ENCODE measurements around the gene HHAT. TPM values are rescaled to one million over a fixed set of nuclear protein-coding genes. Genes with fewer than 3 reads are reported as not detected.
"Not testable (repeated sequence)": the region's sequence is repeated elsewhere in the genome, so short reads cannot be mapped to it uniquely, and the experiment has no call there.

The HHAT gene
- total RNA-seq, 1 donor from 2014 or later, result 13.7 TPM

- TF ChIP-seq CTCF (conservative IDR thresholded peaks at IDR 0.05; ENCODE audit: low read depth, low read length), result no peak
- DNase-seq (ENCODE audit: low read depth), result peak; percentile 4
- H3K4me3 ChIP-seq (ENCODE audit: low read depth, low read length), result no peak overlapping the region
Observed at GRCh38 chr1:210654176-210654981, 325.7 kb downstream of the HHAT start.

- H3K4me3 ChIP-seq (ENCODE audit: low read depth, low read length), result no peak overlapping the region
- TF ChIP-seq CTCF (conservative IDR thresholded peaks at IDR 0.05; ENCODE audit: low read depth, low read length), result no peak
- DNase-seq (ENCODE audit: low read depth), result no peak
Observed at GRCh38 chr1:210655511-210655910, 326.8 kb downstream of the HHAT start.

GRCh38 chr1:210657806-210658205, 329.1 kb downstream of the HHAT start:
- no peak for DNase-seq (ENCODE audit: low read depth)
- no peak overlapping the region for H3K4me3 ChIP-seq (ENCODE audit: low read depth, low read length)
- TF ChIP-seq CTCF (conservative IDR thresholded peaks at IDR 0.05; ENCODE audit: low read depth, low read length), result no peak

- not testable (repeated sequence) for DNase-seq (ENCODE audit: low read depth); H3K4me3 ChIP-seq (ENCODE audit: low read depth, low read length)
Observed at GRCh38 chr1:210661520-210661919, 332.8 kb downstream of the HHAT start.

- no peak for DNase-seq (ENCODE audit: low read depth)
- no peak for TF ChIP-seq CTCF (conservative IDR thresholded peaks at IDR 0.05; ENCODE audit: low read depth, low read length)
- no peak overlapping the region for H3K4me3 ChIP-seq (ENCODE audit: low read depth, low read length)
Observed at GRCh38 chr1:210662291-210663050, 333.8 kb downstream of the HHAT start.

GRCh38 chr1:210663730-210664573, 335.2 kb downstream of the HHAT start:
- no peak overlapping the region for H3K4me3 ChIP-seq (ENCODE audit: low read depth, low read length)
- no peak for TF ChIP-seq CTCF (conservative IDR thresholded peaks at IDR 0.05; ENCODE audit: low read depth, low read length)
- DNase-seq (ENCODE audit: low read depth), result no peak

- H3K4me3 ChIP-seq (ENCODE audit: low read depth, low read length), result no peak overlapping the region
- TF ChIP-seq CTCF (conservative IDR thresholded peaks at IDR 0.05; ENCODE audit: low read depth, low read length), result no peak
- no peak for DNase-seq (ENCODE audit: low read depth)
Observed at GRCh38 chr1:210669951-210670350, 341.2 kb downstream of the HHAT start.

All from epithelial cell of proximal tubule (primary cell).